Trophoblast cell (in vitro differentiated cells and primary cell): ENCODE measurements around the gene CTBP2.
A peak's percentile ranks its signal among the peaks of the same experiment; 100 is the strongest.

Experiments
- DNase-seq, 2 donors: peaks; one replicate each; pipeline ENCODE4 v3.0.0-alpha.2; 2016
- H2AFZ ChIP-seq: 2 replicates; pipeline ENCODE4 v1.6.1; 2013; ENCODE audit warnings: low read length, moderate library complexity, mild to moderate bottlenecking; ENCODE audit not compliant: insufficient read depth, poor library complexity
- H2AK5ac ChIP-seq: 2 replicates; pipeline ENCODE4 v1.6.1; 2013; ENCODE audit warnings: mild to moderate bottlenecking, low read length
- H2BK120ac ChIP-seq: 2 replicates; pipeline ENCODE4 v1.6.1; 2013; ENCODE audit warnings: low read length, mild to moderate bottlenecking, moderate library complexity; ENCODE audit not compliant: insufficient read depth, poor library complexity
- H2BK12ac ChIP-seq: 2 replicates; pipeline ENCODE4 v1.6.1; 2013; ENCODE audit warnings: mild to moderate bottlenecking, low read length, moderate library complexity
- H2BK5ac ChIP-seq: 2 replicates; pipeline ENCODE4 v1.6.1; 2013; ENCODE audit warnings: low read length, low read depth, moderate library complexity, mild to moderate bottlenecking; ENCODE audit not compliant: poor library complexity
- H3K14ac ChIP-seq: 2 replicates; pipeline ENCODE4 v1.6.1; 2013; ENCODE audit warnings: mild to moderate bottlenecking, low read length
- H3K18ac ChIP-seq: 2 replicates; pipeline ENCODE4 v1.6.1; 2013; ENCODE audit warnings: mild to moderate bottlenecking, low read length
- H3K23ac ChIP-seq: 2 replicates; pipeline ENCODE4 v1.6.1; 2013; ENCODE audit warnings: low read length
- H3K27ac ChIP-seq: 2 replicates; pipeline ENCODE4 v1.5.1; 2013; ENCODE audit warnings: low read depth, mild to moderate bottlenecking, inconsistent platforms, low read length, moderate library complexity
- H3K27me3 ChIP-seq: 2 replicates; pipeline ENCODE4 v1.6.1; 2013; ENCODE audit warnings: inconsistent platforms, mild to moderate bottlenecking, low read length, moderate library complexity; ENCODE audit not compliant: insufficient read depth
- H3K36me3 ChIP-seq, 2 experiments: 1 replicate in 1 of 2; 2 replicates in 1 of 2; pipeline ENCODE4 v1.6.1; 2013; ENCODE audit warnings: low read length in 2 of 2, mild to moderate bottlenecking in 2 of 2, moderate library complexity in 1 of 2; ENCODE audit not compliant: insufficient read depth in 2 of 2, control insufficient read depth in 1 of 2
- H3K4ac ChIP-seq: 2 replicates; pipeline ENCODE4 v1.6.1; 2013; ENCODE audit warnings: low read depth, mild to moderate bottlenecking, low read length, moderate library complexity
- H3K4me1 ChIP-seq, 2 experiments: 1 replicate in 1 of 2; 2 replicates in 1 of 2; pipeline ENCODE4 v1.6.1; 2013; ENCODE audit warnings: low read length in 2 of 2, mild to moderate bottlenecking in 2 of 2, moderate library complexity in 1 of 2; ENCODE audit not compliant: insufficient read depth in 2 of 2, control insufficient read depth in 1 of 2
- H3K4me2 ChIP-seq: 2 replicates; pipeline ENCODE4 v1.6.1; 2013; ENCODE audit warnings: inconsistent platforms, mild to moderate bottlenecking, low read length, moderate library complexity
- H3K4me3 ChIP-seq: 2 replicates; pipeline ENCODE4 v1.5.1; 2013; ENCODE audit warnings: mild to moderate bottlenecking, low read depth, low read length, inconsistent platforms
- H3K79me1 ChIP-seq: one replicate; pipeline ENCODE4 v1.6.1; 2013; ENCODE audit warnings: low read length
- H3K79me2 ChIP-seq: 2 replicates; pipeline ENCODE4 v1.6.1; 2013; ENCODE audit warnings: low read length, mild to moderate bottlenecking; ENCODE audit not compliant: control insufficient read depth, insufficient read depth, poor library complexity
- H3K9ac ChIP-seq: 2 replicates; pipeline ENCODE4 v1.6.1; 2013; ENCODE audit warnings: mild to moderate bottlenecking, low read length
- H3K9me3 ChIP-seq: 2 replicates; pipeline ENCODE4 v1.6.1; 2013; ENCODE audit warnings: low read depth, mild to moderate bottlenecking, control low read depth, inconsistent platforms, low read length; ENCODE audit not compliant: insufficient read depth
- H4K12ac ChIP-seq: 2 replicates; pipeline ENCODE4 v1.6.1; 2013; ENCODE audit warnings: low read depth, mild to moderate bottlenecking, low read length, moderate library complexity
- H4K8ac ChIP-seq: 2 replicates; pipeline ENCODE4 v1.6.1; 2013; ENCODE audit warnings: low read depth, mild to moderate bottlenecking, low read length, moderate library complexity
- H4K91ac ChIP-seq: one replicate; pipeline ENCODE4 v1.6.1; 2013; ENCODE audit warnings: low read depth, mild to moderate bottlenecking, low read length, moderate library complexity
- WGBS: extraction: QIAGEN DNeasy Blood & Tissue Kit; methylation state at CpG from one replicate; pipeline ENCODE4 v1.1.7; 2013; ENCODE audit warnings: missing lambda C conversion rate; ENCODE audit not compliant: insufficient read length, insufficient coverage; ENCODE audit errors: extremely low coverage; 5-methylcytosine and 5-hydroxymethylcytosine counted together

Gene CTBP2

DNA sequence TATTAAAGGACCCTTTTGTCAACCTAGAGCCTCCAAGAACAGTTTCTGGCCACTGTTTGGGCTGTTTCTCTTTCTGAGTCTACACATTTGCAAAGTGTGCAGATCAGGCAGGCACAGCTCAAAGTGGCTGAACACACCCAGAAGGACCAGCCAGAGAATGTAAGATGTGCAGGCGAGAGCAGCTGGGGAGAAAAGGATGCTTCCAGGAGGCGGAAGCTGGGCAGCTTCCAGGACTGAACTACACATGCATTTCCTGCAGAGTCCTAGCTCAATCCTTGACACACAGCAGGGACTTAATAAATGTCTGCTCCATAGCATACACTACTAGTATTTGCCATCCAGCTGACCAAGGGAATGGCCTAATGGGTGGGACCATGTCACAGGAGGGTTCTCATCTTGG lies 70.9 kb downstream of the CTBP2 start:
- Histone ChIP-seq H3K9ac (no peak overlapping the region), H3K18ac (peak overlapping the region; percentile 2), H4K12ac (no peak overlapping the region), H2BK120ac (no peak overlapping the region), H3K4me3 (no peak overlapping the region), H3K27ac (no peak overlapping the region), H2BK5ac (no peak overlapping the region), H3K14ac (no peak overlapping the region), H3K79me2 (no peaks in the 10 kb centered on the region), H3K23ac (no peak overlapping the region), H4K91ac (no peak overlapping the region), H3K79me1 (no peaks in the 10 kb centered on the region), H3K36me3 (peaks cover 8 to 23% of the 10 kb centered on the region in 2 experiments), H2BK12ac (no peak overlapping the region), H3K4me1 (peaks cover 6 to 15% of the 10 kb centered on the region in 2 experiments), H3K4me2 (no peak overlapping the region), H3K9me3 (no peaks in the 10 kb centered on the region), H3K27me3 (no peaks in the 10 kb centered on the region), H3K4ac (peak overlapping the region; percentile 13), H4K8ac (no peak overlapping the region), H2AK5ac (no peak overlapping the region), H2AFZ (no peak overlapping the region)
- no CpG with 5 or more reads among the region's 2 CpGs for WGBS
- DNase-seq = no peak

DNA sequence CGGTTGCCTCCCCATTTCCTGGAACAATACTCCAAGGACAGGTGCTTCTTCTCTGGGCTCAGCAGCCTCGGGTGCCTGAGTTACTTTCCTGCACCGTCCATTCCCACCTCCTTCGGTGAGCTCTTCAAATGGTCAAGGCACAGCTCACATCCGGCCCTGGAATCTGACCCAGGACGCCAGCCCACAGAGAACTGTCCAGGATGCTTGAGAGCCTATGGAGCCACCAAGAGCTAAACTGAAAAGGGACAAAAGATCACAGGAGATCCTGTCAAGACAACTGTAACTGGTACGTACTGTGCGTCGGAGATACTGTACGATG lies 72.5 kb downstream of the CTBP2 start:
- Histone ChIP-seq H3K27ac (no peak overlapping the region), H3K18ac (no peak overlapping the region), H3K79me2 (peaks cover 4% of the 10 kb centered on the region), H4K91ac (no peak overlapping the region), H3K14ac (no peak overlapping the region), H2BK120ac (no peak overlapping the region), H2BK5ac (no peak overlapping the region), H2BK12ac (no peak overlapping the region), H3K23ac (no peak overlapping the region), H3K4me2 (no peak overlapping the region), H2AK5ac (no peak overlapping the region), H3K27me3 (no peaks in the 10 kb centered on the region), H3K79me1 (no peaks in the 10 kb centered on the region), H3K9me3 (no peaks in the 10 kb centered on the region), H3K4me3 (no peak overlapping the region), H3K4me1 (peaks cover 5 to 13% of the 10 kb centered on the region in 2 experiments), H3K4ac (no peak overlapping the region), H3K36me3 (peaks cover 5 to 22% of the 10 kb centered on the region in 2 experiments), H3K9ac (no peak overlapping the region), H2AFZ (no peak overlapping the region), H4K12ac (no peak overlapping the region), H4K8ac (no peak overlapping the region)
- no CpG with 5 or more reads among the region's 10 CpGs for WGBS
- DNase-seq = no peak

DNA sequence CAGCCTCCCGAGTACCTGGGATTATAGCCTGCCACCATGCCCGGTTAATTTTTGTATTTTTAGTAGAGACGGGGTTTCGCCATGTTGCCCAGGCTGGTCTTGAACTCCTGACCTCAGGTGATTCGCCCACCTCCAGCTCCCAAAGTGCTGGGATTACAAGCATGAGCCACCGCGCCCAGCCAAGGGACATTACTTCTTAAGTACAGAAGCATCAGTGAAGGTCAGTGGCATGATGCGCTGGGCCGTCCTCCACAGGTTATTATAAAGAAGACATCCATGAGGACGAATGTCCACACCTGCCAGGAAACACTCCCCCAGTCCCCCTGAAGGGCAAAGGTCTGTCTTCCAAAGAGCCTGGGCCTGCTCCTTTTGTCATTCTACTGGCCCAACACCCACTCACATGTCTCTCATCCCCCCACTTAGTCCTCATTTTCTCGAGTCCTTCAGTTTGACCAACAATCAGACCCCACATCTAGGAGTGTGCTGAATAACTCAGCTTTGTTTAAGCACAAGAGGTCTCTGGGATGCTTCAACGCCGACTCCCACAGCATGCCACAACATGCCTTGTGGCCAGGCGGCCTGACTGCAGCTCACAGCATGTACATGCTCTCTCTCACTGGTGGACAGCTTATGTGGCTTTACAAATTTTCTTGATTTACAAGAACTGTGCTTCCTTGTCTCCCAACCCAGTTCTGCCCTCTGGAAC lies 73.0 kb downstream of the CTBP2 start:
- H3K4ac ChIP-seq = no peak overlapping the region
- H3K23ac ChIP-seq = no peak overlapping the region
- H2BK12ac ChIP-seq = no peak overlapping the region
- no peak overlapping the region for H3K27ac ChIP-seq
- no peak overlapping the region for H3K4me2 ChIP-seq
- no peak overlapping the region for H2AFZ ChIP-seq
- H2BK5ac ChIP-seq = no peak overlapping the region
- H3K4me3 ChIP-seq = no peak overlapping the region
- peaks cover 5 to 13% of the 10 kb centered on the region in 2 experiments for H3K4me1 ChIP-seq
- no peaks in the 10 kb centered on the region for H3K79me1 ChIP-seq
- DNase-seq = no peak
- WGBS = no CpG with 5 or more reads among the region's 14 CpGs
- peaks cover 5% of the 10 kb centered on the region for H3K79me2 ChIP-seq
- no peaks in the 10 kb centered on the region for H3K27me3 ChIP-seq
- no peak overlapping the region for H2BK120ac ChIP-seq
- H3K18ac ChIP-seq = no peak overlapping the region
- peaks cover 5 to 23% of the 10 kb centered on the region in 2 experiments for H3K36me3 ChIP-seq
- H3K9ac ChIP-seq = no peak overlapping the region
- no peaks in the 10 kb centered on the region for H3K9me3 ChIP-seq
- no peak overlapping the region for H3K14ac ChIP-seq
- no peak overlapping the region for H2AK5ac ChIP-seq
- no peak overlapping the region for H4K91ac ChIP-seq
- no peak overlapping the region for H4K12ac ChIP-seq
- no peak overlapping the region for H4K8ac ChIP-seq

DNA sequence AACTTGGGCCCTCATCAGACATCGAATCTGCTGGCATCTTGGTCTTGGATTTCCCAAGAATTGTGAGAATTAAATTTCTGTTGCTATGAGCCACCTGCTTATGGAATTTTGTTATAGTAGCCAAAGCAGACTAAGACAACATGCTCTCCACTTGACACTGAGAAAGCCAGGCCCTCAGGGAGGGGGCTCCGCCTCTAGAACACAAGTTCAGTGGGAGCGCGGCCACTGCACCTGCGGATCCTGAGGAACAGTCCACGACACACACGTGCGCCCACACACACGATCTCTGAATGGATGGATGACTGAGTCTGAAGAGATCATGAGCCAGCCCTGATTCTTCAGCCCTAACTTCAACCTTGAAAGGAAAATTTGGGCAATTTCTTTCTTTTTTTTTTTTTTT lies 73.7 kb downstream of the CTBP2 start:
- Histone ChIP-seq H3K9ac (no peak overlapping the region), H3K79me2 (peaks cover 9% of the 10 kb centered on the region), H4K91ac (no peak overlapping the region), H2BK120ac (no peak overlapping the region), H3K79me1 (peaks cover 2% of the 10 kb centered on the region), H3K9me3 (no peaks in the 10 kb centered on the region), H3K4ac (no peak overlapping the region), H2BK5ac (no peak overlapping the region), H2BK12ac (no peak overlapping the region), H3K23ac (no peak overlapping the region), H4K8ac (no peak overlapping the region), H2AFZ (no peak overlapping the region), H2AK5ac (no peak overlapping the region), H3K18ac (peak overlapping the region; percentile 49), H3K4me3 (no peak overlapping the region), H3K27me3 (no peaks in the 10 kb centered on the region), H4K12ac (no peak overlapping the region), H3K36me3 (peaks cover 10 to 25% of the 10 kb centered on the region in 2 experiments), H3K27ac (no peak overlapping the region), H3K4me1 (peaks cover 7 to 13% of the 10 kb centered on the region in 2 experiments), H3K4me2 (no peak overlapping the region), H3K14ac (no peak overlapping the region)
- DNase-seq = no peak
- no CpG with 5 or more reads among the region's 9 CpGs for WGBS
